RPMI8226 (cell line): ENCODE measurements around the gene MMEL1.
"Not testable (repeated sequence)": the region's sequence is repeated elsewhere in the genome, so short reads cannot be mapped to it uniquely, and the experiment has no call there.

ENCODE experiments used
- DNase-seq: peaks from one replicate; pipeline ENCODE4 v3.0.0-alpha.2; 2015

Gene MMEL1

DNA sequence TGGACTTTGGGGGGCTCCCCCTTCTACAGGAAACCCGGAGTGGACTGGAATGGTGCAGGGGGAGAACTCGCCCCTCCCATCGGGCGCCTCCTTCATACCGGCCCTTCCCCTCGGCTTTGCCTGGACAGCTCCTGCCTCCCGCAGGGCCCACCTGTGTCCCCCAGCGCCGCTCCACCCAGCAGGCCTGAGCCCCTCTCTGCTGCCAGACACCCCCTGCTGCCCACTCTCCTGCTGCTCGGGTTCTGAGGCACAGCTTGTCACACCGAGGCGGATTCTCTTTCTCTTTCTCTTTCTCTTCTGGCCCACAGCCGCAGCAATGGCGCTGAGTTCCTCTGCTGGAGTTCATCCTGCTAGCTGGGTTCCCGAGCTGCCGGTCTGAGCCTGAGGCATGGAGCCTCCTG lies 76.5 kb downstream of the MMEL1 start, which contains the start of gene TNFRSF14:
TSS of gene TNFRSF14 (plus strand) at position 95 of the 401 bp plus-strand sequence. CDS start at position 389, 294 bp downstream.
- peak; percentile 80 for DNase-seq

DNA sequence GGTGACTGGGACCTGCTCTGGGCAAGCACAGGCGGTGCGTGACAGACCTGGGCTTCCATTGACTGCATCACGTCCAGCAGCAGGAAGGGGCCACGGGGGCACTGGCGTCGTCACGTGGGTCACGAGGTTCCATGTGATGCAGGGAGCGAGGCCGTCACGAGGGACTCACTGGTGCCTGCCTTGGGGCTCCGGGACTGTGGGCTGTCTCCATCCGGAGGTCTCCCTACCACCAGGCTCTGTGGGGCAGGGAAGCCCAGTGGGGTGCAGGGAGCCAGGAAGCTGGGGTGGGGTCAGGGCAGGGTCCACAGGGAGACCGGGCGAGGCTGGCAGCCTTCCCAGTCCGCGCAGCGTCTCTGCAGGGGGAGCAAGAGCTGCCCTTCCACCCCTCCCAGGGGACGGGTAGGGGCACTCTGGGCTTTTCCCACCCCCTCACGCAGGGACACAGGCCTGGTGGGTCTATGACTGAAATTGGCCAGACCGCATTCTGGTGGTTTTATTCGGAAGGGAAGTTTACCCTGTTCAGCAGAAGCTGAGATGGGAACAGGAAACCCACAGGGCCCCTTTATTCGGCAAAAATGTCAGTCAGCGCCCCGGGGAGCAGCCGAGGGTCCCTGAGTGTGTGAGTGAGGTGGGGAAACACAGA lies 77.1 kb downstream of the MMEL1 start:
- peak; percentile 72 for DNase-seq

DNA sequence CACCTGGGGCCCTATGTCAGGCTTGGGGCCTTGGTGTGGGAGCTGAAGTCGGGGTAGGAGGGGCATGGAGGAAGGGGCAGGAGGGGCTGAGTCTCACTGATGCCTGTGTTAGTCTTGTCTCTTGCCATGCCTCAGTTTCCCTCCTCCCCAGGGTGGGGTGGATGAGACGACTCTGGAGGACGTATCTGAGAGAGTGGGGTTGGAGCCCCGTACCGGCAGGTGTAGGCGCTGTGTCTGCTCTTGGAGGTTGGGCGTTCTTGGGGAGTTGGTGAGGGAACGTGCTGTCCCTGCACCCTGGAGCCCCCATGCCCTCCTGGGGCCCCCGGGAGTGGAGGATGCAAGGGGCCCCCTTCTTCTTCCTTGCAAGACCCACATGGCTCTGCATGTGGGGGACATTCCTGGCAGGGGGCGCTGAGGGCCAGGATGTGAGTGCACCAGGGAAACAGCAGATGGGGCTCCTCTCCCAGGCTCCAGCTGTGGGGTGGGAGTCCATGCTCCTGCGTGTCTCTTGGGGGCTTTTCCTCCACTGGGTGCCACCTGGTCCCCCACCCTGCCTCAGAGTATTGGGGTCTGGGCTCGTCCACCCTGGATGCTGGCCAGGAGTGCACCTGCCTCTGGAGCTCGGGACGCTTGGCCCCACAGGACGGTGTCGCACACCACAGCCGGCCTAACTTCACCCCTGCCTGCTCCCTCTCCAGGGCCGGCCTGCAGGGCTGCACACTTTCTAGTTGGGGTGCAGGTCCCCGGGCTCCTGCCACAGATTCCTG lies 78.0 kb downstream of the MMEL1 start:
- DNase-seq: peak; percentile 42

DNA sequence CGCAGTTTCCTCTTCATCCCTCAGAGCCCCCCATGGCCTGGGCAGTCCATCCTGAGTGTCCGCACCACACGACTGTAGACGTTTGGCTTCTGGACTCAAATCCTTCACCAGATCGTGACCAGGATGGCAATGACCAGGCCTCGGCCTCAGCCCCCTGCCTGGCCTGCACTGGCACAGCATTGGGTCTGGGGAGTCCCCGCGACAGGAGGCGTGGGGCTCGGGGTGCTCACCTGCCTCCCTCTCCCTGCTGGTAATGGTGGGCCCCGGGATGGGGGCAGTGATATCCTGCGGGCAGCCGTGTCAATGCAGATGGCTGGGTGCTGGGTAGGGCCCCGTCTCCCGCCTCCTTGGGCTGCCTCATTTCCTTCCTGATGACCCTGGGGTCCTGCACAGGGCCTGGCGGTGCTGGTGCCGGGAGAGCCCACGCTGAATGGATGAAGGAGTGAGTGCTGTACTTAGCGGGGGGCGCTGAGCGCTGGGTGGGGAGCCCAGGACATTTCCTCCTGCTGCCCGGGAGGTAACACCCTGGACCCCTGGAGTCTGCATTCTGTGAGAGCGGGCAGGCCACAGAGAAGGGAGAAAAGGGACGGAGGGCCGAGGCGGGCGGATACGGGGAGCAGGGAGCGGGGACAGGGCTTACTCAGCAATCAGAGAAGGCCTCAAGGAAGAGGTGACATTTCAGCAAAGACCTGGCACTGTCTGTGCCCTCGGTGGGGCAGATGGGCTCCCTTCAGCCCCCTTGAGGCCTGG lies 78.8 kb downstream of the MMEL1 start:
- no peak for DNase-seq

DNA sequence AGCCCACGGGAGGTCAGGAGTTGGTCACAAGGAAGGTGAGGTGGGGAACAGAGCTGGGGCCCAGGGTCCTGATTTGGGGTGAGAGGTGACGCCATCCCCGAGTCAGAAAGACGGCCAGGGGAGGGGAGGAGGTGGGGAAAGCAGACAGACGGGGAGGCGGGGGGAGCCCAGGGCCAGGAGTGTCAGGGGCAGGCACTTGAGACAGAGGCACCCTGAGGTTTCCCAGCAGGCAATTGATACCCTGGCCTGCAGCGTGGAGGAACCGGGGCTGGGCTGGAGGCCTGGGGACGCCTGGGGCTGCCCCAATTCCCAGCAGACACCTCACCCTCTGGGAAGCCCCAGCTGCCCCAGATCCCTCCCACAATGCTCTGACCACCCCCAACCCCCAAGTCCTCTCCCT lies 79.7 kb downstream of the MMEL1 start:
- DNase-seq: not testable (repeated sequence)

DNA sequence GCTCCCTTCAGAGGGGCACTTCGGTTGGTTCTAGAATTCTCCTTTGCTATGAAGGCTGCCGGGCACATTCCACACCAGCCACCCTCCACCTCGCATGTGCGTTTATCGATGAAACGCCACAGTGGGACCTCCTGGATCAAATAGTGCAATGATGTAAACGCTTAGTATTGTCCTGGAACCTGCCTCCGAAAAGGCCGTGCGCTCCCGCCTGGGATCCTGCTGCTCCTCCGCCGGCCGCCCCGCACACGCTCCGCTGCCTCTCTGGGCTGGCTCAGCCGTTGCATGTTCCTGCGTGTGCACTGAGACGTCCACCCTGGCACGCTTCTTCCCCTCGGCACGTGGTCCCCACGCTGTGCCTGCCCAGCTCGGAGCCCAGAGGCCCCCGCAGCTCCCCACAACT lies 80.6 kb downstream of the MMEL1 start:
- DNase-seq: no peak

DNA sequence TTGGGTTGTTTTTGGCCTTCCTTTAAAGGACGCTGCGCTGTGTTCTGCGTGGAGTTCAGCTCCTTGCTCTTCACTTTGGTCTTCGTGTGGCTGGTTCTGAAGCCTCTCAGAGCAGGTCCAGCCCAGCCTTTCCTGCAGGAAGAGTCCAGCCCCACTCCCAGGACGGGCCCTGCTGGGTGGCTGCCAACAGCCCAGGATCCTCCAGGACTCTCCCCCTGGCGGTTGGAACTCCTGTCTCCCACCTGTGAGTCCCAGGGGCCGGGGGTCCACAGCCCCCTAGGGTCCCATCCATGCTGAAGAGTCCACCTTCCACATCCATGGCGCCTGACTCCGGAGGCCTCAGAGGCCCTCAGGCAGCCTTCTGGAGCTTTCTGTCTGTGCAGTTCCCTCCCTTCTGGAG lies 81.3 kb downstream of the MMEL1 start:
- not testable (repeated sequence) for DNase-seq

DNA sequence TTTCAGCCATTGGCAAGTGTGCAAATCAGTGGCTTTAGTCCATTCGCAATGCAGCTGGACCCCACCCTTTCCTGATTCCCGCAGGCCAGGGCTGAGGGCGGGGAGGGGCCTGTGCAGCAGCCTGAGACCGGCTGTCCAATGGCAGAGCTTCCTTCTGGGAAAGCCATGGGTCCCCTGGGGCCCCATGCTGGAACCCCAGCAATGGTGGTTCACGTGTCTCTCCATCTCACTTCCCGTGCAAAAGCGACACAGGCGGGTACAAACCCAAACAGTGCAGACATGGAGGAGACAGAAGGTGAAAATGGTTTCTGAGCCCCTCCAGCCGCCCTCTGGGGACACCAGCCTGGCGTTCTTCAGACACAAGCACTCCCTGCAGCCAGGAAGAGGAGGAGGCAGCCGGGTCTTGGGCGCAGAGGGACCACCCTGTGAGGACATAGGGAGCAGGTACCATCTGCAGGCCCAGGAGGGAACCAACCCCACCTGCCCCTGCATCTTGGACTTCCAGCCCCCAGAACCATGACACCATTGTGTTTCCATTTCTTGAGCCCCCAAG lies 82.4 kb downstream of the MMEL1 start:
- DNase-seq: not testable (repeated sequence)

DNA sequence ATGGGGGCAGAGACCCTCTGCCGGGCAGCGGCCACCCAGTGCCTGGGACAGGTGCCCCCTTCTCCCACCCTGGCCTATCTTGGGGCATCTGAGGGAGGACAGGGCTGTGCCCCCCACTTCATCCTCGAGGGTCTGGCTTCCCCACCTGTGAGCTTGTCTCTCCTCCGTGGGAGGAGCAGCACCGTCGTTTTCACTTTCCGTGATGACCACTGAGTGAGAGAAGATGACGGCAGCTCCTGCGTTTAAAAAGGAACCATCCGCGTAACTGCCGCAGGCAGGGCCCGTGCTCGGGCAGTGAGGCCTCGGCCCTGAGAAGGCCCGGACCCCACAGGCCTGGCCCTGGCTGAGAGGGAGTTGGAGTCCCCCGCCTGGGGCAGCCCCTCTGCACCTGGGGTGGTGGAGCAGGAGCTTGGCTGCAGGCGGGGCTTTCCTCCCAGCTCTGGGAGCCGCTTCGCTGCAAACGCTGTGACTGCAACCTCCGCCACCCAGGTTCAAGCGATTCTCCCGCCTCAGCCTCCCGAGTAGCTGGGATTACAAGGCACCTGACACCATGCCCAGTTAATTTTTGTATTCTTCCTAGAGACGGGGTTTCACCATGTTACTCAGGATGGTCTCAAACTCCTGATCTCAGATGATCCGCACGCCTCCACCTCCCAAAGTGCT lies 83.3 kb downstream of the MMEL1 start:
- not testable (repeated sequence) for DNase-seq

DNA sequence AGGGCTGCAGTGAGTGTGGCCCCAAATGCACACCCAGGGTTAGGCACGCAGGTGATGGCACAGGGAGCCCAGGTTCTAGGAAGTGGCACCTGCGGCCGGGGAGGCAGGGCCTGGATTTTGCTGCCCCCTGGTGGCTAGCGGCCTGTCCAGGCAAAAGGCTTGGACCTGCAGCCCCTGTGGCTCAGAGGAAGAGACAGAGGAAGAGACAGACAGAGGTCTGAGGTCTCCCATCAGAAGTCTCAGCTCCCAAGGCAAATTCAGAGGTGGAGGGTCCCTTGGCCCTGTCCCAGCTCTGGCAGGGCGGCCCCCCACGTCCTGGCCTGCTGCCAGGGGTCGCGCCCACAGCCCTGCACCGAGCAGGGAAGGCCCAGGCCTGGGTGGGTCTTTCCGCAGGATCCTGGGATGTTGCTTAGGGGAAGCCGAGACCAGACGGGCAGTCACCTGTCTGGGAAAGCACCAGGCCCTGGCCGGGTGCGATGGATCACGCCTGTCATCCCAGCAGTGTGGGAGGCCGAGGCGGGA lies 84.7 kb downstream of the MMEL1 start:
- DNase-seq: peak; percentile 96

DNA sequence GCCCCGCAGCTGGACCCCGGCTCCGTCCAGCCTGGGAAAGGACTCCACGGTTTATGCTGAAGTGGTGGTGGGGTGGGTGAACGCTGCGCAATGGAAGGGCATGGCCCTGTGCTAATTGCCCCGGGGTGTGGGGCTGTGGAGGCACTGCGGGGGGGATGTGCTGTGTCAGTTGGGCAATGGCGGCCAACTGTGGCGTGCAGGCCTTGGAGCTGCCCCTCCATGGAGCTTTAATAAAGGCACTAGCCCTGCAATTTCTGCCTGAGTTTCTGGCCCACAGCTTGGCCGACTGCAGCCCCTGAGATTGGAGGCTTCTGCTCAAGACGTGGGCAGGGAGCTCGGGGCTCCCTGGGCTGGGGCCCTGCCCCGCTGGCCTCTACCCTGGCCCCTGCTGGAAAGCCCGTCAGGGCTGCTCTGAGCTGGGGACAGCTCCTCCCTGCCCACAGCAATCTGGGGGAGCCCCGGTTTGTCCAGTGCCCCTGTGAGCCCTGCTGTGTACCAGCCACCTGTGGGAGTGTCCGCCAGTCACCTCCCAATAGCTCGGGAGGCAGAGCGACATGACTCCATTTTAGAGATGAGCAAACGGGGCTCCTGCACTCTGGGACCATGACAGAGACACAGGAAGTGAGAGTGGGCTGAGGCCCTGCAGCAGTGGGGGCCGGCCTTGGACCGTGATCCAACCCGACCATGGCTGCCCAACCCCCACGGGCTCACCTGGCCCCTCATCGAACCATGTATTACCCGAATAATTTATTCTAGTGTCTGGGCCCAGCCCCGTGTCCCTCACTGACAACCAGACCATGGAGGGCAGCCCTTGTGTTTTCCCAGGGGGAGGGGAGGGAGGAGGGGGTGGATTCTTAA lies 85.4 kb downstream of the MMEL1 start:
- peak; percentile 64 for DNase-seq

DNA sequence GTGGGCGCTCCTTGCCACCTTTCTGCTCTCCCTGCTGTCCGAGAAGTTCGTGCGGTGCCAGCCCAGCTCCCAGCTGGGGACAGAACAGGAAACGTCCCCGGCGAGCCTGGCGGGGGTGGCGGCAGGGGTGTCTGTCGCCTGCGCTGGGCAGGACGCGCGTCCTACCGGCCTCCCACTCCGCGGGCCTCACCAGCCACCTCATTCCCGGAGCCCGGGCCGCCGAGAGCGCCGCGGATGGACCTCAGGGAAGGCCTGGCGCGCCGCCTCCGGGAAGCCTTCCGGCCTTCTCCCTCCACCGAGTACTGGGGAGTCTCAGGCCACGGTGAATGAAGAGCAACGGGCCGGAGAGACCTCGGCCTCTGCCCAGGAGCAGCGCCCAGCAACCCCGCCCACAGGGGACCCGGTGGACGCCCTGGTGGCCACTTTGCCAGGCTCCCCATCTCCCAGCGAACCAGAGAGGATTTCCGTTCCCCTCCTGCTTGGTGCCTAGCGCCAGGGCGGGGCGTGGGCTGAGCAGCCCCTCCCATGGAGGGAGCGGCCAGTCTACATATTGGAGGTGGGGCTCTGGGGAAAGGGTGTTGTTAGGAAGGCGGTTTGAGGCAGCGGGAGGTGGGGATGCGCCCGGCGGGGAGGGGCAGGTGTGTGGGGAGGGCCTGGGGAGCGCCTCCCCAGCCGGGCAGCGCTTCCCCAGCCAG lies 86.2 kb downstream of the MMEL1 start:
- DNase-seq: peak; percentile 96

DNA sequence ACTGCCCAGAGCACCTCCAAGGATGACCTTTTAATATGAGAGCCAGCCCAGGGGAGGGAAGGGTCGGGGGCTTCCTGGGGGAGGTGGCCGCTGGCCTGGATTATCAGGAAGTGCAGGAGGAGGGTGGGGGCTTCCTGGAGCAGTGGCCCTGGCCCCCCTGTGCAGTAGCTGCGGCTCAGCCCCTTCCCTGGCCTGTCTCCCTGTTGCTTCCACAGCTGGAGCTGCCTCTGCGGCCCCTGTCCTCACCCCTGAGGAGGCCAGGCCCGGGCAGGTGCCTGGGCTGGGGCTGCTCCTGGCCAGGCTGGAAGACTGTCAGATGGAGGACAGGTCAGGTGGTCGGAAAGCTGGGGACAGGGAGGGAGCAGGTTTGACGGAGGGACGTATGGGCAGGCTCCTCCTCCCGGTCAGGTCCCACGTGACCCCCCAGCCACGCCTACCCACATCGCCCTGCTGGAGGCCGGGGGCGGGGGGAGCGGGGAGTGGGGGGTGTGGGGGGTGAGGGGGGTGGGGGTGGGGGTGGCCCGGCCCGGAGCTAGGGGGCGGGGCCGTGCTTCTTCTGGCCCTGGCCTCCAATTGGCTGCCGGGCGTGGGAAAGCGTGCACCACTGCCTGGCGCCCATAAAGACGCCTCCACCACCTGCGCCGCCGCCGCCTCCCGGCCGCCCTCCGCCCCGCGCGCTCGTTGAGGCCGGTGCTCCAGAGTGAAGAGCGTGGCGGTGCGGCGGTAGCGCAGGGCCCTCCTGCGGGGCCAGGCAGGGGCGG lies 86.9 kb downstream of the MMEL1 start:
- peak; percentile 95 for DNase-seq

DNA sequence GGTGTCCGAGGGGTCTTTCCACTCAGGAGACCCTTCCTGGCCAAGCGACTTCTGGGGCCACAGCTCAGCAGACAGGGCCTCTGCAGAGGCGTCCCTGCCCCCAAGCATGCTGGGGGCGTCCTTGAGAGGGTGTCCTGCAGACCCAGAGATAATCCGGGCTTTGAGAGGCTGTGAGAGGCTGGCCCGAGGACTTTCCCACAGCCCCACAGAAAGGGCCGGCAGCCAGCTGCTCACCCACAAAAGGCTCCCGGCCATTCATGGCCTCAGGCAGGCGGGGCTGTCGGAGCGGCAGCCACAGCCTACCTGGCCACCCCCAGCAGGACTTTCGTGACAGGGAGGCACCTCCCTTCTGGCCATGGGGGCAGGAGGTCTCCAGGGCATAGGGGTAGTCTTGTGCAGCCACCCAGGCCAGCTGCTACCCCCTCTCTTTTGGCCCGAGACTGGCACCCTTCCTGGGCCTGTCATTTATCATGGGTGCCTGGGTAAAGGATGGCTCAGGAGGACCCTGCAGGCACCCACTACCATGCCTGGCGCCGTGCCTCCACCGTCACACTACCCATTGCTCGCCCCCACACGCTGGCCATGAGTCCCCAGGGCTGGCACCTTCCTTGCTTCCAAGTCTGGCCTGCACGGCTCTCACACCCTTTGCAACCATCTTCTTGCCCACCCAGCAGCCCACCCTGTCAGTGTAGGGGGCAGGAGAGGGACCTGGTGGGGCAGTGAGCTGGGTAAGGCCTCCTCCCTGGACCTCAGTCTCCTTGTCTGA lies 87.8 kb downstream of the MMEL1 start:
- peak; percentile 43 for DNase-seq

DNA sequence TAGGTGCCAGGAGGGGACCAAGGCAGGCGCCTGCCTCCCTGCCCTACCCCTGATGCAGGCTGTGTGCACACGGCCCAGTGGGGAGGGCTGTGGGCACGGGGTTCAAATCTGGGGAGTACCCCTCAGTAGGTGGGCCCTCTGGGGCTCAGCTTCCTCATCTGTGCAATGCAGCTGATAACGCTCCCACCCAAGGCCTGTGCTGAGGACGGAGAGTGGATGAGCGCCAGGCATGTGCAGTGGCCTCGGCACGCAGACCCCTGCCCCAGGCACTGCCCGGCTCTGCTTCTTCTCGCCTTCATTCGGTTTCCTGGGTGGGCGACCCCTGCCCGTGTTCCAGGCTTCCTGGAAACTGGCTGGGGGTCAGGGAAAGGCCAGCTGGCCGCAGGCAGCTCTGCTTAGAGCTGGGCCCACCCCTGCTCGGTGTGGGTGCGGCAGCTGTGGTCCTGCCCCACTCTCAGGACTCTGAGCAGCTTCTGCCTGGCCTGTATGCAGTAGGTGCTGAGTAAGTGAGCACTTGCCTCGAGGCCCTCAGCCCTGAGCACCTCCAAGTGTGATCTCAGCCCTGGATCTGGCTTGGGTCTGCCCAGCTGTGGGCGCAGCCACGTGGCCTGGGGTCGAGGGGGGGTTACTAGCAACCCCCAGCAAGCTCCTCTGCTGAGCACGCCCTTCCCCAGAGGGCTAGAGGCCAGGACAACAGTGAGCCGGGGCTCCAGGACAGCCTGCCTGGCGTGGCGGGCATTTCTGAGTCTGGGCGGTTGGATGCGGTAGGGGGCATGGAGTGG lies 88.5 kb downstream of the MMEL1 start:
- peak; percentile 20 for DNase-seq

DNA sequence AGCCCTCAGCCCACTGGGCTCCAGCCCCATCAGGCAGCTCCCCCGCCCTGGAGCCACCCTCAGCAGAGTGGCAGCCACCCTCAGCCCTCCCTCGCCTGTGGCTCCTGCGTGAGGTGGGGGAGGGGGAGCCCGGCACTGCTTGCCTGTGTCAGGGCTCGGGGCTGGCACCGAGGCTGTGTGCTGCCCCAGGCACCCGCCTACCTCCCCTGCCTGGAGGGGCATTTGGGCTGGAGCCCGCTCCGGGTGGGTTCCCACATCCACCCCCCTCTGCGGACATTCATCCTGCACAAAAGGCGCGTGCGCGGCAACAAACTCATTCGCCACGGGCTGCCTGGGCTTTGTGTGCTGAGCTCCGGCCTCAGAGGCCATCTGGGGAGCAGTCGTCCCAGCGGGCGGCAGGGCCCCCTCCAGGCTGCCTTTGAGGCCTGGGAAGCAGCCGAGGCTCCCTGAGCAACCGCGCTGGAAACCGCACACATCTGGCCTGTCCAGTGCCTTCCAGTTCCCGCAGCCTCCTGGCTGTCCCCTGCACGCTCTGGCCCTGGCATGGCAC lies 89.2 kb downstream of the MMEL1 start:
- DNase-seq: peak; percentile 47

DNA sequence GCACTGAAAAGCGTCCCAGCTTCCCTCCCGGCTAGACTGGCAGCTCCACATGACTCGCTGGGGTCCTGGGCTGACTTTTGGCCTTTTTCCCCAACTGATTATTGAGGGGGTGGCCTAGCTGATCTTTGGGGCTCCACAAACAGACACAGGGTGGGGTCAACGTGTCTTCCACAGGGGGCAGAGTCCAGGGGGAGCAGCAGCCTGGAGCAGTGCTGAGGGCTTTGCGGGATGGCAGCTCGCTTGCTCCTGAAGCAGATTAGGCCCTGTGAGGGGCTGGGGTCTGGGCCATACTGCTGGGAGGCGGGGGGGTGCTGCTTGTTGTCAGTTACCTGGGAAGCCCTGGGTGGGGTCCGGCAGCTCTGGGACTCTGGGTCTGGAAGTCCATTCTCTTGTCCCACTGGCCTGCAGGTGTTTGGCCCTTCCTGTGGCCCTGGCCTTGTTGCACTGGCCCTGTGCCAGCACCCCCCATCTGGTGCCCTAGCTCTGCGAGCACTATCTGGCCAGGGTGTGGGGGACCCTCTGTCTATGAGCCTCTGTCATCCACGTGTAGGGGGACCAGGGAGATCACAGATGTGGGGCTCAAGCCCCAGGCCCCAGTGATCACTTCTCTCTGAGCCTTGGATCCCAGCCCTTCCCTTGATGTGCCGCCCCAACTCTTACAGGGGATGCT lies 90.4 kb downstream of the MMEL1 start:
- DNase-seq: no peak
